ENCODE results near the gene EAF2. TPM values are rescaled to one million over a fixed set of nuclear protein-coding genes. Genes with fewer than 3 reads are reported as not detected.

Gene EAF2
- total RNA-seq, 1 donor from 2014 or later = 7.9 TPM

GRCh38 chr3:121863801-121864200, 28.8 kb downstream of the EAF2 start:
- H3K27me3 ChIP-seq (ENCODE audit: control insufficient read depth, insufficient read depth, low read length) = no peaks in the 10 kb centered on the region
- no peak overlapping the region for H3K4me3 ChIP-seq (ENCODE audit: low read depth, low read length)
- no peak for TF ChIP-seq CTCF (IDR thresholded peaks at IDR 0.05; ENCODE audit: insufficient read depth, low read length, severe bottlenecking)
- FAIRE-seq (no peak), DNase-seq (ENCODE audit: low read depth) (no peak)
- H3K36me3 ChIP-seq (ENCODE audit: control insufficient read depth, insufficient read depth, low read length) = no peaks in the 10 kb centered on the region

GRCh38 chr3:121869736-121870135, 34.7 kb downstream of the EAF2 start:
- Histone ChIP-seq H3K4me3 (ENCODE audit: low read depth, low read length) (no peak overlapping the region), H3K36me3 (ENCODE audit: control insufficient read depth, insufficient read depth, low read length) (no peaks in the 10 kb centered on the region), H3K27me3 (ENCODE audit: control insufficient read depth, insufficient read depth, low read length) (no peaks in the 10 kb centered on the region)
- DNase-seq (ENCODE audit: low read depth) (no peak), FAIRE-seq (no peak)
- no peak for TF ChIP-seq CTCF (IDR thresholded peaks at IDR 0.05; ENCODE audit: insufficient read depth, low read length, severe bottlenecking)

- TF ChIP-seq CTCF (IDR thresholded peaks at IDR 0.05; ENCODE audit: insufficient read depth, low read length, severe bottlenecking) = no peak
- Histone ChIP-seq H3K27me3 (ENCODE audit: control insufficient read depth, insufficient read depth, low read length) (no peaks in the 10 kb centered on the region), H3K36me3 (ENCODE audit: control insufficient read depth, insufficient read depth, low read length) (no peaks in the 10 kb centered on the region), H3K4me3 (ENCODE audit: low read depth, low read length) (no peak overlapping the region)
- DNase-seq (ENCODE audit: low read depth) (peak; percentile 42), FAIRE-seq (no peak)
These were observed 35.7 kb downstream of the EAF2 start for GRCh38 chr3:121870717-121871116.

GRCh38 chr3:121871430-121871829, 36.4 kb downstream of the EAF2 start:
- DNase-seq (ENCODE audit: low read depth) (no peak), FAIRE-seq (no peak)
- no peaks in the 10 kb centered on the region for H3K27me3 ChIP-seq (ENCODE audit: control insufficient read depth, insufficient read depth, low read length)
- H3K4me3 ChIP-seq (ENCODE audit: low read depth, low read length) = no peak overlapping the region
- no peak for TF ChIP-seq CTCF (IDR thresholded peaks at IDR 0.05; ENCODE audit: insufficient read depth, low read length, severe bottlenecking)
- no peaks in the 10 kb centered on the region for H3K36me3 ChIP-seq (ENCODE audit: control insufficient read depth, insufficient read depth, low read length)

- FAIRE-seq (no peak), DNase-seq (ENCODE audit: low read depth) (no peak)
- H3K36me3 ChIP-seq (ENCODE audit: control insufficient read depth, insufficient read depth, low read length) = no peaks in the 10 kb centered on the region
- H3K27me3 ChIP-seq (ENCODE audit: control insufficient read depth, insufficient read depth, low read length) = no peaks in the 10 kb centered on the region
- TF ChIP-seq CTCF (IDR thresholded peaks at IDR 0.05; ENCODE audit: insufficient read depth, low read length, severe bottlenecking) = no peak
- no peak overlapping the region for H3K4me3 ChIP-seq (ENCODE audit: low read depth, low read length)
These were observed 43.4 kb downstream of the EAF2 start for GRCh38 chr3:121878411-121878810.

- DNase-seq (ENCODE audit: low read depth) = peak; percentile 77
- H3K36me3 ChIP-seq (ENCODE audit: control insufficient read depth, insufficient read depth, low read length) = no peaks in the 10 kb centered on the region
- no peak overlapping the region for H3K4me3 ChIP-seq (ENCODE audit: low read depth, low read length)
- H3K27me3 ChIP-seq (ENCODE audit: control insufficient read depth, insufficient read depth, low read length) = no peaks in the 10 kb centered on the region
- TF ChIP-seq CTCF (IDR thresholded peaks at IDR 0.05; ENCODE audit: insufficient read depth, low read length, severe bottlenecking) = peak; percentile 34
- FAIRE-seq = no peak
These were observed 48.5 kb downstream of the EAF2 start for GRCh38 chr3:121883507-121883906.
